Endothelial cell (in vitro differentiated cells): ENCODE results near the gene CRAMP1. TPM values are rescaled to one million over a fixed set of nuclear protein-coding genes. Genes with fewer than 3 reads are reported as not detected.
A peak's percentile ranks its signal among the peaks of the same experiment; 100 is the strongest.

Source experiments
- DNase-seq: peaks from one replicate; pipeline ENCODE4 v3.0.0; 2021; ENCODE audit warnings: low spot score
- H3K27ac Mint-ChIP-seq: one replicate; pipeline ENCODE4 v1.8.0; 2021; ENCODE audit warnings: mixed read lengths, inconsistent platforms; ENCODE audit not compliant: unreplicated experiment
- H3K27me3 Mint-ChIP-seq: one replicate; pipeline ENCODE4 v1.8.0; 2021; ENCODE audit warnings: mild to moderate bottlenecking, moderate library complexity, mixed read lengths, inconsistent platforms; ENCODE audit not compliant: unreplicated experiment
- H3K36me3 Mint-ChIP-seq: one replicate; pipeline ENCODE4 v1.8.0; 2021; ENCODE audit warnings: mild to moderate bottlenecking, low read depth, mixed read lengths, inconsistent platforms; ENCODE audit not compliant: unreplicated experiment
- H3K4me1 Mint-ChIP-seq: one replicate; pipeline ENCODE4 v1.8.0; 2021; ENCODE audit warnings: mild to moderate bottlenecking, mixed read lengths, inconsistent platforms; ENCODE audit not compliant: unreplicated experiment
- H3K4me3 Mint-ChIP-seq: one replicate; pipeline ENCODE4 v1.8.0; 2021; ENCODE audit warnings: mild to moderate bottlenecking, mixed read lengths, inconsistent platforms; ENCODE audit not compliant: unreplicated experiment
- H3K9me3 Mint-ChIP-seq: one replicate; pipeline ENCODE4 v1.8.0; 2021; ENCODE audit warnings: mixed read lengths, inconsistent platforms; ENCODE audit not compliant: unreplicated experiment
- CTCF ChIP-seq: fragments of 200-600 bp; sonication (generic); IDR thresholded peaks from one replicate; pipeline ENCODE4 v1.5.0; 2021; ENCODE audit warnings: antibody characterized with exemption; ENCODE audit not compliant: unreplicated experiment
- total RNA-seq: library from RNA; stranded (reverse); fragmentation: NEBNext Ultra II Directional; extraction: Animal tissue kit (Norgen Biotek cat#: 25700); gene quantifications from one replicate; pipeline ENCODE4 v1.2.1, GENCODE V29; 2021; ENCODE audit not compliant: unreplicated experiment

Gene CRAMP1
- total RNA-seq, 1 donor from 2014 or later, result 46.8 TPM

- peaks cover 34% of the 10 kb centered on the region for H3K4me1 Mint-ChIP-seq
- no peak for DNase-seq
- H3K4me3 Mint-ChIP-seq, result no peak overlapping the region
- H3K27me3 Mint-ChIP-seq, result peaks cover 3% of the 10 kb centered on the region
- no peaks in the 10 kb centered on the region for H3K9me3 Mint-ChIP-seq
- peaks cover 59% of the 10 kb centered on the region for H3K36me3 Mint-ChIP-seq
- no peak for TF ChIP-seq CTCF
- H3K27ac Mint-ChIP-seq, result peak overlapping the region; percentile 97
Observed at GRCh38 chr16:1641261-1641660, 29.1 kb downstream of the CRAMP1 start.

DNA sequence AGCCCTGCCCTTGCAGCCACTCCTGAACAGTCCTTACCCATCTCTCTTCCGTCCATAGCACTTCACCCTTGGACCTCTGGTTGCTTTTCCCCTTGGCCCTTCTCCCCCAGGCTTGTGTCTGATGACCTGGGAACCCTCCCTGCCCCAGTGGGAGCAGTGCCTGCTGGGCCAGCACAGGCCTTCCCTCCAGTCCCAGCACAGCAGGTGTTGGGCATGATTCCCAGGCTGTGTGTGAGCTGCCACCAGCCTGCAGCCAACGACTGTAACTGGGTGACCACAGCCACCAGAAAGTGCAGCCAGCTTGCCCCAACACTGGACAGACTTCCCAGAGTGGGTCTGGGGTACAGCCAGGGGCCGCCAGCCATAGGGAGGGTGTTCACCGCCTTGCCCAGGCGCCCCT is 30.0 kb downstream of the CRAMP1 start:
- Mint-ChIP-seq H3K4me3 (peak overlapping the region; percentile 73), H3K27ac (peak overlapping the region; percentile 61), H3K36me3 (peaks cover 59% of the 10 kb centered on the region), H3K9me3 (no peaks in the 10 kb centered on the region), H3K4me1 (peaks cover 34% of the 10 kb centered on the region), H3K27me3 (peaks cover 3% of the 10 kb centered on the region)
- no peak for TF ChIP-seq CTCF
- DNase-seq, result no peak

DNA sequence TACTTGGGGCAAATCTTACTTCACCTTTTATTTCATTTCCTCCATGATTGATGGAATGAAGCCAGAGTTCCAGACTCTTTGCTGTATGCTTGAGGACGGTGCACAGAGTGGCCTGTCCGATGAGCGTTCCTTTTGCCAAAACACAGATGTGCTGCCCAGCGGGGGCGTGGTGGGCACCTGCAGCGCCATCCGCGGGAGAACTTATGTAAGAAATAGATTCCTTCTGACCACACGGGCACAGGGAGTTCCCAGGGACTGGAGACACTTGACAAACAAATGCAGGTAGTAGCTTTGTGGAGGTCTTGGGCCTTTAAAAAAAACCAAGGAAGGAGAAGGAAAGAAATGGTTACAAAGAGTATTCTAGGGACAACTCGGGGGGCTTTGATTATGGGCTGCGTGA is 30.6 kb downstream of the CRAMP1 start:
- H3K27me3 Mint-ChIP-seq, result peaks cover 3% of the 10 kb centered on the region
- H3K36me3 Mint-ChIP-seq, result peaks cover 60% of the 10 kb centered on the region
- H3K4me3 Mint-ChIP-seq, result peak overlapping the region; percentile 62
- DNase-seq, result no peak
- H3K9me3 Mint-ChIP-seq, result no peaks in the 10 kb centered on the region
- peaks cover 34% of the 10 kb centered on the region for H3K4me1 Mint-ChIP-seq
- TF ChIP-seq CTCF, result no peak
- peak overlapping the region; percentile 1 for H3K27ac Mint-ChIP-seq

- DNase-seq, result no peak
- TF ChIP-seq CTCF, result no peak
Observed at GRCh38 chr16:1643521-1643920, 31.4 kb downstream of the CRAMP1 start.

GRCh38 chr16:1645914-1646525 is 33.9 kb downstream of the CRAMP1 start:
- TF ChIP-seq CTCF, result no peak
- H3K4me3 Mint-ChIP-seq, result no peak overlapping the region
- H3K4me1 Mint-ChIP-seq, result peaks cover 16% of the 10 kb centered on the region
- no peaks in the 10 kb centered on the region for H3K27me3 Mint-ChIP-seq
- no peaks in the 10 kb centered on the region for H3K9me3 Mint-ChIP-seq
- DNase-seq, result no peak
- no peak overlapping the region for H3K27ac Mint-ChIP-seq
- H3K36me3 Mint-ChIP-seq, result peaks cover 51% of the 10 kb centered on the region

More at GRCh38 chr16:1643521-1643920, 31.4 kb downstream of the CRAMP1 start:
- H3K27ac Mint-ChIP-seq, result no peak overlapping the region
- H3K27me3 Mint-ChIP-seq, result peaks cover 3% of the 10 kb centered on the region
- no peaks in the 10 kb centered on the region for H3K9me3 Mint-ChIP-seq
- H3K36me3 Mint-ChIP-seq, result peaks cover 56% of the 10 kb centered on the region
- H3K4me3 Mint-ChIP-seq, result no peak overlapping the region
- peaks cover 34% of the 10 kb centered on the region for H3K4me1 Mint-ChIP-seq
